ENCODE results near the gene POLR3H.

POLR3H gene

DNA sequence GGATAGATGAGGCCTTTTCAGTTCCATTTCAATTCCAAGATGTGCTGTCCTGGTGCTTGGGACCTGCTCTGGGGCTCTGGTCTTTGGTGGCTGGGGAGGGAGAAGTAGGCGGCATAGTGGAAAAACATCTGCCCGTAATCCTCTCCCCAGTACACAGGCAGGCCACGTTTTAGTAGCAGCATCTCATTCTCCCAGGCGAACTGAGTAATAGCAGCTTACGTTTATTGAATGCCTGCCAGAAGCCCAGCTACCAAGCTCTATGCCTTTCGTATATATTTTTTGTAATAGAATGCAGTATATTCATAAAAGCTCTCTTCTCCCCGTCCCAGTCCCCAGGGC, 63.9 kb downstream of the POLR3H start:
- TF ChIP-seq, protein P1, sequence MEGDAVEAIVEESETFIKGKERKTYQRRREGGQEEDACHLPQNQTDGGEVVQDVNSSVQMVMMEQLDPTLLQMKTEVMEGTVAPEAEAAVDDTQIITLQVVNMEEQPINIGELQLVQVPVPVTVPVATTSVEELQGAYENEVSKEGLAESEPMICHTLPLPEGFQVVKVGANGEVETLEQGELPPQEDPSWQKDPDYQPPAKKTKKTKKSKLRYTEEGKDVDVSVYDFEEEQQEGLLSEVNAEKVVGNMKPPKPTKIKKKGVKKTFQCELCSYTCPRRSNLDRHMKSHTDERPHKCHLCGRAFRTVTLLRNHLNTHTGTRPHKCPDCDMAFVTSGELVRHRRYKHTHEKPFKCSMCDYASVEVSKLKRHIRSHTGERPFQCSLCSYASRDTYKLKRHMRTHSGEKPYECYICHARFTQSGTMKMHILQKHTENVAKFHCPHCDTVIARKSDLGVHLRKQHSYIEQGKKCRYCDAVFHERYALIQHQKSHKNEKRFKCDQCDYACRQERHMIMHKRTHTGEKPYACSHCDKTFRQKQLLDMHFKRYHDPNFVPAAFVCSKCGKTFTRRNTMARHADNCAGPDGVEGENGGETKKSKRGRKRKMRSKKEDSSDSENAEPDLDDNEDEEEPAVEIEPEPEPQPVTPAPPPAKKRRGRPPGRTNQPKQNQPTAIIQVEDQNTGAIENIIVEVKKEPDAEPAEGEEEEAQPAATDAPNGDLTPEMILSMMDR (IDR thresholded peaks at IDR 0.05; ENCODE audit: low read depth, low read length, missing control alignments), result no peak
- peak; percentile 63 for DNase-seq (ENCODE audit: extremely low read depth, low read depth)
- no peak overlapping the region for H3K4me3 ChIP-seq (replicated peaks; ENCODE audit: low read depth, low read length)

DNA sequence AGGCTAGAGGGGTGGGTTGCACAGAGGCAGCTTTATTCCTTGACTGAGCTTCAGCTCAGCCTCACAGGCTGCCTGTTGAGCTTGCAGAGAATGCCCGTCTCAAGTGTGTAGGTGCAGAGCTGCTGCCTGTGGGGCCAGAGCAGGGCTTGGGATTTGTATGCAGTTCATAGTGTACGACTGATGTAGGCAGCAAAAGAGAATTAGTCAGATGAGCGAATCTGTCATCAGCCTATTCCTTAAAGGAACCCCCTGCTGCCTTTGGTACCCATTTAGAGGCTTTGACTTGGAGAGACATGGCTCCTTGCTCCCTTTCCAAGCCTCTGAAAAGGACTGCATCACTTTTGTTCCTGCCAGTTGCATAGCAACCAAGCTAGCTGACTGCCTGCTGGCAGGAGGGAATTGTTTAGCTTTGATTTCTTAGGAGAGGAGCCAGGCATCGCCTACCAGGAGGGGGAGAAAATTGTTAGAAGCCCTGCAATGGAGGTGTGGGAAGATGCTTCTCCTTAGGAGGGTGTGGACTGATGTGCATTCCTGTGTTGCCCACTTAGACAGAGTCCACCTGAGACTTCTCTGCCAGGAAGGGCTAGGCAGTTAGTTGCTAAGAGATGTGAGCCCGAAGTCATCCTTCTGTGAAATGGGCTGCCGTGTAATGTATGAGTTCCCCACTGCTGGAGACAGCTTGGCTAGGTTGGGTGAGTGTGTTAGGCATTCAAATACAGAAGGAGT, 64.4 kb downstream of the POLR3H start:
- no peak overlapping the region for H3K4me3 ChIP-seq (replicated peaks; ENCODE audit: low read depth, low read length)
- DNase-seq (ENCODE audit: extremely low read depth, low read depth), result no peak
- TF ChIP-seq, protein P1 (IDR thresholded peaks at IDR 0.05; ENCODE audit: low read depth, low read length, missing control alignments), result no peak

DNA sequence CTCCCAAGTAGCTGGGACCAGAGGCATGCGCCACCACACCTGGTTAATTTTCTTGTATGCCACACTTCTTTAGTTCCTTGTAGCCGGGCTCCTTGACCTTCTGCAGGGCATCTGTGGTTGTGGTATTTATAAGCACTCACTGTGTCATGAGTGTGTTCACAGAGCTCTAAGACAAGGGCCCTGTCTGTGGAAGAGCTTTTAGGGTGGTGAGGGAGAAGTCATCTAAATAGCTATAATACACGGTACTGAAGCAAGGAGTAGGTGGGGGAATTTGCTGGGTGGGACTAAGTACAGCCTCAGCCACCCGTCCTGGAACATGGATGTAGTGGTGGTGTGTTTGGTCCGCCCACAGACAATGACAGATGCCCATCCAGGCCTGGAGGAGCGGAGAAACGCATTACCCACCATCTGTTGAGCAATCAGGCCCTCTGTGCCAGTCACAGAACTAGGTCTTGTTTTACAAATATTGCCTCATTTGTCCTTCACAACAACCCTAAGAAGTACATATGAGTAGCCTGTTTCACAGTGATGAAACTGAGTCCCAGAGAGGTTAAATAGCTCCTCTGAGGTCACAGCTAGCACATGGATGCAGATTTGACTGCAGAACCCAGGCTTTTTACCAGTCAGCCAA, 65.3 kb downstream of the POLR3H start:
- H3K4me3 ChIP-seq (replicated peaks; ENCODE audit: low read depth, low read length), result no peak overlapping the region
- TF ChIP-seq, protein P1 (IDR thresholded peaks at IDR 0.05; ENCODE audit: low read depth, low read length, missing control alignments), result no peak
- no peak for DNase-seq (ENCODE audit: extremely low read depth, low read depth)

DNA sequence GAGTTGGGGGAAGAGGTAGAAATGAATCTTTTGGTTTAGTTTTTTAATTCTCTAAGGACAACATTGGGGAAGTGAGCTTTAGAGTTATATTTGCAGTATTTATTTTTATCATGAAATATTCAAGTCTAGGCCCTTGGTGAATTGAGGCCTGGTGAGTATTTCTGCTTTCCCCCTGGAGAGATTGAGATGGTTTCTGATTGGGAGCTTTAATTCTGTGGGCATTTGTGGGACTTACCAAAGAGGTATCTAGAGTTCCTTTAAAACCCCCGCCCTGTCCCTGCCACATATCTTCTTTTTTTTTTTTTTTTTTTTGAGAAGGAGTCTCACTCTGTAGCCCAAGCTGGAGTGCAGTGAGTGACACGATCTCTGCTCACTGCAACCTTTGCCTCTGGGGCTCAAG, 65.8 kb downstream of the POLR3H start:
- TF ChIP-seq, protein P1 (IDR thresholded peaks at IDR 0.05; ENCODE audit: low read depth, low read length, missing control alignments), result no peak
- no peak overlapping the region for H3K4me3 ChIP-seq (replicated peaks; ENCODE audit: low read depth, low read length)
- DNase-seq (ENCODE audit: extremely low read depth, low read depth), result no peak
